Omental fat pad (tissue), 4 donors: ENCODE results near the gene TSSK2. TPM values are rescaled to one million over a fixed set of nuclear protein-coding genes. Genes with fewer than 3 reads are reported as not detected.

Experiments
- ATAC-seq: fragments of 150-250 bp; one replicate; pipeline ENCODE4 v1.9.1; 2016; ENCODE audit warnings: mild to moderate bottlenecking, moderate library complexity; ENCODE audit not compliant: low FRiP score
- DNase-seq: peaks from one replicate; pipeline ENCODE4 v3.0.0-alpha.2; 2019; ENCODE audit warnings: low spot score
- CTCF ChIP-seq, 3 donors: fragments of 450-650 bp; IDR thresholded peaks; one replicate each; pipeline ENCODE4 v1.5.1; 2016 to 2017; ENCODE audit warnings: antibody characterized with exemption in 3 of 3, mild to moderate bottlenecking in 3 of 3, moderate library complexity in 2 of 3
- total RNA-seq, 4 donors: library from RNA; depleted of rRNA; stranded (reverse); fragments of >200 nt; gene quantifications; one replicate each; pipeline ENCODE4 v1.1.0, GENCODE V29; 2016

TSSK2 gene
- total RNA-seq, 4 donors from 2014 or later: 0.79 TPM; not detected in 3

- DNase-seq: no peak
These were observed 44.2 kb upstream of the TSSK2 start for GRCh38 chr22:19086896-19087295.

DNA sequence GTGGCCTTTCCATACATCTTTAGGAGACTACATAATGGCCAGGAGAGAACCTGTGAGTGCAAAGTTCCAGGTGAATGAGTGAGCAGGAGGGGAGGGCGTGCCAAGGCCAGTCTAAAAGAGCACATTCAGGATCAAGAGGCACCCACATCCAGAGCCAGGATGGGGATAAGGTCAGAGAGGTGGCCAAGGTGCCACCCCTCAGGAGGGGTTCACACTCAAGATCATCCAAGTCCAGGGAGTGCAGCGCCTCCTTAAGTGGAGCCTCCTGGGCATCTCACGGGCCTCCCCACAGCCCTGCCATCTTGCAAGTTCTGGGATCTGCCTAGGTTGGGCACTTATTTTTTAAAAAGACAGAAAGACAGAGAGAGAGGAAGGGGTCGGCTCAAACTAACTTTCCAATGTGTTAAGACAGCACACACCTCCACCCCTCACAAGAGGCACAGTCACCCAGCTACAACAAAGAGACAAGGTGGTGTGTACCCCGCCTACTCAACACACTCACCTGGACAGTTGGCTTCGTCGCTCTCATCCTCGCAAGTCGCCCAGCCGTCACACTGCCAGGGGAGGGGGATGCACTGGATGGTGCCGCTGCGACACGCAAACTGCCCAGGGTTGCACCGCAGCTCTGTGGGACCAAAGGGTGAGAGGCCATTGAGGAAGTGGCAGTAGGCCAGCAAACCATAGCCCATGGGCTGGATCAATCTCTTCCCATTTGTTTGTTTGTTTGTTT, 42.1 kb upstream of the TSSK2 start:
- DNase-seq (no peak), ATAC-seq (no peak)
- TF ChIP-seq CTCF (IDR thresholded peaks at IDR 0.05): no peak

More at GRCh38 chr22:19086896-19087295, 44.2 kb upstream of the TSSK2 start:
- no peak for TF ChIP-seq CTCF (IDR thresholded peaks at IDR 0.05)
- ATAC-seq: no peak

GRCh38 chr22:19090183-19090582, 40.9 kb upstream of the TSSK2 start:
- ATAC-seq: no peak
- no peak for TF ChIP-seq CTCF (IDR thresholded peaks at IDR 0.05)
- no peak for DNase-seq

DNA sequence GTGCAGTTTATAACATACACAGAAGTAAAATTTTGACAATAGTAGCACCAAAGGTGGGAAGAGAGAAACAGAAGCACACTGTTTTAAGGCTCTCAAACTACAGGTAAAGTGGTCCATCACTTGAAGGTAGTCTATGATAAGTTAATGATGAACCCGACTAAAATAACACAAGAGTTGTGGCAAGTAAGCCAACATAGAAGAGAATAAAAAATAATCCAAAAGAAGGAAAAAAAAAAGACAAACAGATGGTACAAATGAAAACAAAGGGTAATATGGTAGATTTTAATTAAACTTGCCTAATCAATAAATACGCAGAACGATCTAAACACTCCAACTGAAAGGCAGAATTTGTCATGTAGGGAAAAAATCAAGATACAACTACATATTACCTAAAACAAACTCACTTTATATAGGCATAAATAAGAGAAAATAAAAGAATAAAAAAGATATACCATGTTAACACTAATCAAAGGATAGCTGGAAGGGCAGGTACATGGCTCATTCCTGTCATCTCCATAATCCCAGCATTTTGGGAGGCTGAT, 40.5 kb upstream of the TSSK2 start:
- DNase-seq (no peak), ATAC-seq (no peak)
- TF ChIP-seq CTCF (IDR thresholded peaks at IDR 0.05): no peak

GRCh38 chr22:19092725-19093124, 38.4 kb upstream of the TSSK2 start:
- DNase-seq (no peak), ATAC-seq (no peak)
- no peak for TF ChIP-seq CTCF (IDR thresholded peaks at IDR 0.05)

DNA sequence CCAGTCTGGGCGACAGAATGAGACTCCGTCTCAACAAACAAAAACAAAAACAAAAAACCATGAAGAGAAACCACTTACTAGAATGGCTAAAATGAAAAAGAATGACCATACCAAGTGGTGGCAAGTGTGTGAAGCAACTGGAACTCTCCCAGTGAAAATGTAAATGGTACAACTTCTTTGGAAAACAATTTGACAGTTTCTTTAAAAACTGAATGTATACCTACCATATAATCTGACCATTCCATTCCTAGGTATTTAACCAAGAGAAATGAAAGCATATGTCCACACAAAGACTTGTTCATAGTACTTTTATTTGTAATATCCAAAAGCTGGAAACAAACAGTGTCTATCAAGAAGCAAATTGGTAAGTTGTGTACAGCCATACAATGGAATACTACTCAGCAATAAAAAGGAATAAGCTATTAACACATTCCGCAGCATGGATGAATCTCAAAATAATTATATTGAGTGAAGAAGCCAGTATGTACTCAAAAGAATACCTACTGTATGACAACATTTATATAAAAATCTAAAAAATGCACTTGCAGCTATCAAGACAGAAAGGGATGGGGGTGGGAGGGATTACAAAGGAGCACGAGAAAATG, 36.6 kb upstream of the TSSK2 start:
- TF ChIP-seq CTCF (IDR thresholded peaks at IDR 0.05): no peak
- ATAC-seq: no peak
- no peak for DNase-seq

GRCh38 chr22:19096555-19096954, 34.6 kb upstream of the TSSK2 start:
- no peak for TF ChIP-seq CTCF (IDR thresholded peaks at IDR 0.05)
- DNase-seq: no peak
- ATAC-seq: no peak
